ENCODE measurements around the gene CORO1C. TPM values are rescaled to one million over a fixed set of nuclear protein-coding genes. Genes with fewer than 3 reads are reported as not detected.
"Not testable (repeated sequence)": the region's sequence is repeated elsewhere in the genome, so short reads cannot be mapped to it uniquely, and the experiment has no call there.

Gene CORO1C
- polyA plus RNA-seq, 2 donors, result 23.6 to 40.2 TPM

- Histone ChIP-seq H3K27me3 (ENCODE audit: control insufficient read depth in 1 of 2, insufficient read depth in 2 of 2, low read length in 2 of 2) (no peaks in the 10 kb centered on the region), H3K4me3 (ENCODE audit: low read depth in 1 of 2, low read length in 2 of 2) (no peak overlapping the region), H3K4me1 (ENCODE audit: control insufficient read depth in 2 of 2, insufficient read depth in 2 of 2, low read length in 1 of 2) (peaks cover 0 to 2% of the 10 kb centered on the region in 2 donors), H3K27ac (ENCODE audit: low read depth in 2 of 2, low read length in 1 of 2) (no peak overlapping the region), H3K36me3 (ENCODE audit: control insufficient read depth in 2 of 2, insufficient read depth in 2 of 2, low read length in 1 of 2) (peaks cover 0 to 3% of the 10 kb centered on the region in 2 donors), H3K9me3 (ENCODE audit: control insufficient read depth in 2 of 2, insufficient read depth in 1 of 2, low read depth in 1 of 2, low read length in 1 of 2) (no peaks in the 10 kb centered on the region)
- WGBS, 2 donors, result 83% methylated on average over 14 of the region's 14 CpGs
Observed at GRCh38 chr12:108622921-108623514, 108.3 kb downstream of the CORO1C start.

DNA sequence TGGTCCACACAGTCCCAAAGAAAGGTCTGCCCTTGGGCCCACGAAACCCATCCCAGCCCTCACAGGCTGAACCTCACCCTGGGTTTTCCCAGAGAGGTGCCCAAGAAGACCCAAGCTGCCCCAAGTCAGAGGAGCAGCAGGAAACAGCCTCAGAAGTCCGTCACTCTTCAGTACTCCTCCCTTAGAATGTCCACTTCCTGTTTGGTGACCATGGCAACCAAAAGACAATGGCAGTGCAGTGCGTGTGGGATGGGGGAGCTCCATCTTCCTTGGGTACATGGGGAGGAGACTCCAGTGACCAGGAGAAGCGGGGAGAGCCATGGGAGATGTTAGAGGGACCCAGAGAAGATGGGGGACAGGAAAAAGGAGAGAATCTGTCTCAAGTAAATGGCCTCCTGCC lies 108.9 kb downstream of the CORO1C start:
- Histone ChIP-seq H3K27ac (ENCODE audit: low read depth in 2 of 2, low read length in 1 of 2) (no peak overlapping the region), H3K36me3 (ENCODE audit: control insufficient read depth in 2 of 2, insufficient read depth in 2 of 2, low read length in 1 of 2) (peaks cover 0 to 3% of the 10 kb centered on the region in 2 donors), H3K4me1 (ENCODE audit: control insufficient read depth in 2 of 2, insufficient read depth in 2 of 2, low read length in 1 of 2) (peaks cover 0 to 2% of the 10 kb centered on the region in 2 donors), H3K27me3 (ENCODE audit: control insufficient read depth in 1 of 2, insufficient read depth in 2 of 2, low read length in 2 of 2) (no peaks in the 10 kb centered on the region), H3K4me3 (ENCODE audit: low read depth in 1 of 2, low read length in 2 of 2) (no peak overlapping the region), H3K9me3 (ENCODE audit: control insufficient read depth in 2 of 2, insufficient read depth in 1 of 2, low read depth in 1 of 2, low read length in 1 of 2) (no peaks in the 10 kb centered on the region)
- WGBS, 2 donors, result 39 to 53% methylated on average over 4 of the region's 4 CpGs

DNA sequence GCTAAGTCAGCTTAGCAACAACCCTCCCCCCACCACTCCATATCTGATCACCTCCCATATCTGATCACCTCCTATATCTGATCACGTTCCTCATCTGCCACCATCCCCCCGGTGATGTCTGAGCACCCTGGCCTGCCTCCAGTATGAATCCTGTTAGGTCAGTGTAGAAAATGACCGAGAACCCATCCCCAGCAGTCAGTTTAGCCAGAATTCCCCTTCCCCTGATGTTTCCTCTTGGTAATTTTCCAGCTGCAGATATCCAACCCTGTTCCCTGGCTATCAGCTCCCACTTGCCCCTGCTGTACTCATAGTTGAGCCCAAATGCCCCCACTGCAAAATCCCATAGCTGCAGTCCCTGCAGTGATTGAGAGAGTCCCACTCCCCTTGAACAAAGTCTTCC lies 110.2 kb downstream of the CORO1C start:
- Histone ChIP-seq H3K27me3 (ENCODE audit: control insufficient read depth in 1 of 2, insufficient read depth in 2 of 2, low read length in 2 of 2) (no peaks in the 10 kb centered on the region), H3K9me3 (ENCODE audit: control insufficient read depth in 2 of 2, insufficient read depth in 1 of 2, low read depth in 1 of 2, low read length in 1 of 2) (no peaks in the 10 kb centered on the region), H3K4me3 (ENCODE audit: low read depth in 1 of 2, low read length in 2 of 2) (no peak overlapping the region), H3K27ac (ENCODE audit: low read depth in 2 of 2, low read length in 1 of 2) (no peak overlapping the region), H3K36me3 (ENCODE audit: control insufficient read depth in 2 of 2, insufficient read depth in 2 of 2, low read length in 1 of 2) (peaks cover 0 to 3% of the 10 kb centered on the region in 2 donors), H3K4me1 (ENCODE audit: control insufficient read depth in 2 of 2, insufficient read depth in 2 of 2, low read length in 1 of 2) (peaks cover 2% of the 10 kb centered on the region in 2 donors)
- 69 to 81% methylated on average over 3 of the region's 3 CpGs for WGBS, 2 donors

- no peak overlapping the region for H3K27ac ChIP-seq (ENCODE audit: low read depth in 2 of 2, low read length in 1 of 2)
Observed at GRCh38 chr12:108620236-108620879, 111.0 kb downstream of the CORO1C start.

GRCh38 chr12:108619369-108620160 lies 111.8 kb downstream of the CORO1C start:
- no peaks in the 10 kb centered on the region for H3K9me3 ChIP-seq (ENCODE audit: control insufficient read depth in 2 of 2, insufficient read depth in 1 of 2, low read depth in 1 of 2, low read length in 1 of 2)
- 64 to 66% methylated on average over 14 of the region's 14 CpGs for WGBS, 2 donors
- H3K4me3 ChIP-seq (ENCODE audit: low read depth in 1 of 2, low read length in 2 of 2), result no peak overlapping the region
- no peaks in the 10 kb centered on the region for H3K27me3 ChIP-seq (ENCODE audit: control insufficient read depth in 1 of 2, insufficient read depth in 2 of 2, low read length in 2 of 2)
- H3K27ac ChIP-seq (ENCODE audit: low read depth in 2 of 2, low read length in 1 of 2), result no peak overlapping the region
- H3K4me1 ChIP-seq (ENCODE audit: control insufficient read depth in 2 of 2, insufficient read depth in 2 of 2, low read length in 1 of 2), result peaks cover 2% of the 10 kb centered on the region in 2 donors
- H3K36me3 ChIP-seq (ENCODE audit: control insufficient read depth in 2 of 2, insufficient read depth in 2 of 2, low read length in 1 of 2), result peaks cover 0 to 3% of the 10 kb centered on the region in 2 donors

More at GRCh38 chr12:108620236-108620879, 111.0 kb downstream of the CORO1C start:
- Histone ChIP-seq H3K4me1 (ENCODE audit: control insufficient read depth in 2 of 2, insufficient read depth in 2 of 2, low read length in 1 of 2) (peaks cover 2% of the 10 kb centered on the region in 2 donors), H3K27me3 (ENCODE audit: control insufficient read depth in 1 of 2, insufficient read depth in 2 of 2, low read length in 2 of 2) (no peaks in the 10 kb centered on the region), H3K4me3 (ENCODE audit: low read depth in 1 of 2, low read length in 2 of 2) (no peak overlapping the region), H3K9me3 (ENCODE audit: control insufficient read depth in 2 of 2, insufficient read depth in 1 of 2, low read depth in 1 of 2, low read length in 1 of 2) (no peaks in the 10 kb centered on the region), H3K36me3 (ENCODE audit: control insufficient read depth in 2 of 2, insufficient read depth in 2 of 2, low read length in 1 of 2) (peaks cover 0 to 3% of the 10 kb centered on the region in 2 donors)
- 93 to 94% methylated on average over 10 of the region's 10 CpGs for WGBS, 2 donors

- H3K4me3 ChIP-seq (ENCODE audit: low read depth in 1 of 2, low read length in 2 of 2); H3K4me1 ChIP-seq (ENCODE audit: control insufficient read depth in 2 of 2, insufficient read depth in 2 of 2, low read length in 1 of 2); H3K27ac ChIP-seq (ENCODE audit: low read depth in 2 of 2, low read length in 1 of 2); H3K27me3 ChIP-seq (ENCODE audit: control insufficient read depth in 1 of 2, insufficient read depth in 2 of 2, low read length in 2 of 2); H3K9me3 ChIP-seq (ENCODE audit: control insufficient read depth in 2 of 2, insufficient read depth in 1 of 2, low read depth in 1 of 2, low read length in 1 of 2); H3K36me3 ChIP-seq (ENCODE audit: control insufficient read depth in 2 of 2, insufficient read depth in 2 of 2, low read length in 1 of 2): not testable (repeated sequence)
- 76 to 89% methylated on average over 4 of the region's 4 CpGs for WGBS, 2 donors
Observed at GRCh38 chr12:108618953-108619274, 112.4 kb downstream of the CORO1C start.

GRCh38 chr12:108618079-108618952 lies 113.0 kb downstream of the CORO1C start:
- no peak overlapping the region for H3K27ac ChIP-seq (ENCODE audit: low read depth in 2 of 2, low read length in 1 of 2)
- no peak overlapping the region for H3K4me3 ChIP-seq (ENCODE audit: low read depth in 1 of 2, low read length in 2 of 2)
- peaks cover 0 to 2% of the 10 kb centered on the region in 2 donors for H3K36me3 ChIP-seq (ENCODE audit: control insufficient read depth in 2 of 2, insufficient read depth in 2 of 2, low read length in 1 of 2)
- H3K9me3 ChIP-seq (ENCODE audit: control insufficient read depth in 2 of 2, insufficient read depth in 1 of 2, low read depth in 1 of 2, low read length in 1 of 2), result no peaks in the 10 kb centered on the region
- H3K4me1 ChIP-seq (ENCODE audit: control insufficient read depth in 2 of 2, insufficient read depth in 2 of 2, low read length in 1 of 2), result peaks cover 2% of the 10 kb centered on the region in 2 donors
- H3K27me3 ChIP-seq (ENCODE audit: control insufficient read depth in 1 of 2, insufficient read depth in 2 of 2, low read length in 2 of 2), result no peaks in the 10 kb centered on the region
- WGBS, 2 donors, result 10 to 12% methylated on average over 16 of the region's 16 CpGs

DNA sequence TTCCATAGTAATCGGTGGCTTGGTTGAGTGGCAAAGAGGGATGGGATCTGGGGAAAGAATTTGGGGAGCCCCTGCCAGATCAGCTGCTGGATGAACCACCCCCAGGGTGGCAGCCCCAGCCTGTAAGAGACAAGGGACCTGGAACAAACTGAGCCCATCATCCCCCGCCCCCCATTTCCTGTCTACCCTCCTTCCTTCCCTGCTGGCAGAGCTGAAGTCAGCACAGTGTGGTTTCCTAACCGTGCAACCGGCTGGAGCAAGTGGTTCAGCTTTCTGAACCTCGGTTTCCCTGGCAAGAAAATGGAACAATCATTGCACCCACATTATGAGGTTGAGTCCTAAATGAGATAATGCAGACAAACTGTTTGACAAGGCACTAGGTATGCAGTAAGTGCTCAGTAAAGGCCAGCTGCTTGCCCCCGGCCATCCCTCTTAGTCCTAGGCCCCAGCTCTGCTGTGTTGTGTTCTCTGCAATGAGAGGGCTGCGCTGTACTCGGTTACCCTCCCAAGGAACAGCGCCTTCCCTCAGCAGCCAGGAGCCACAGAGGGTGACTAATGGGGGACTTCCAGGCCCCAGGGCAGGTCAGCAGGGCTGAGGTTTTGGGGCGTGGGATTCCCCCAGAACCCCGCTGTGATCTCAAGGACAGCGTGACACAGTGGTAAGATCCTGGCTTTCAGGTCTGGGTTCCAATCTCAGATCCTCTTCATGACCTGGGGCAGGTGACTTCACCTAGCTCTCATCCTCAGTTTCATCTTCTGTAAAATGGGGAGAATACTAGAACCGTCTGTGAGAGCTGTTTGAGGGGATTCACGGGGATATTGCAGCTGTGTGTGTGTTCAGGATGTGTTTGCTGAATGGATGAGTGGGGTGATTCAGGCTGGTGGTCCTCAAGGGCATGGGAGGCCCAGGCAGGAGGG lies 114.1 kb downstream of the CORO1C start:
- H3K9me3 ChIP-seq (ENCODE audit: control insufficient read depth in 2 of 2, insufficient read depth in 1 of 2, low read depth in 1 of 2, low read length in 1 of 2), result no peaks in the 10 kb centered on the region
- no peak overlapping the region for H3K27ac ChIP-seq (ENCODE audit: low read depth in 2 of 2, low read length in 1 of 2)
- H3K4me1 ChIP-seq (ENCODE audit: control insufficient read depth in 2 of 2, insufficient read depth in 2 of 2, low read length in 1 of 2), result peaks cover 0 to 2% of the 10 kb centered on the region in 2 donors
- WGBS, 2 donors, result 67% methylated on average over 14 of the region's 14 CpGs
- no peaks in the 10 kb centered on the region for H3K27me3 ChIP-seq (ENCODE audit: control insufficient read depth in 1 of 2, insufficient read depth in 2 of 2, low read length in 2 of 2)
- no peak overlapping the region for H3K4me3 ChIP-seq (ENCODE audit: low read depth in 1 of 2, low read length in 2 of 2)
- H3K36me3 ChIP-seq (ENCODE audit: control insufficient read depth in 2 of 2, insufficient read depth in 2 of 2, low read length in 1 of 2), result no peaks in the 10 kb centered on the region

All from esophagus (tissue), 2 donors.